Esophagus (tissue), 2 donors: ENCODE measurements around the gene SUGP1. TPM values are rescaled to one million over a fixed set of nuclear protein-coding genes. Genes with fewer than 3 reads are reported as not detected.

Experiments
- H3K27ac ChIP-seq, 2 donors: one replicate each; pipeline ENCODE4 v1.5.1; 2013; ENCODE audit warnings: low read depth in 2 of 2, mild to moderate bottlenecking in 2 of 2, inconsistent platforms in 1 of 2, low read length in 1 of 2, moderate library complexity in 1 of 2
- H3K27me3 ChIP-seq, 2 donors: one replicate each; pipeline ENCODE4 v1.6.1; 2013; ENCODE audit warnings: low read length in 2 of 2, control low read depth in 1 of 2, mild to moderate bottlenecking in 1 of 2; ENCODE audit not compliant: insufficient read depth in 2 of 2, control insufficient read depth in 1 of 2
- H3K36me3 ChIP-seq, 2 donors: one replicate each; pipeline ENCODE4 v1.6.1; 2013; ENCODE audit warnings: low read length in 1 of 2; ENCODE audit not compliant: control insufficient read depth in 2 of 2, insufficient read depth in 2 of 2
- H3K4me1 ChIP-seq, 2 donors: one replicate each; pipeline ENCODE4 v1.6.1; 2013; ENCODE audit warnings: low read length in 1 of 2; ENCODE audit not compliant: control insufficient read depth in 2 of 2, insufficient read depth in 2 of 2
- H3K4me3 ChIP-seq, 2 donors: one replicate each; pipeline ENCODE4 v1.5.1; 2013; ENCODE audit warnings: low read length in 2 of 2, mild to moderate bottlenecking in 2 of 2, low read depth in 1 of 2, moderate library complexity in 1 of 2
- H3K9me3 ChIP-seq, 2 donors: one replicate each; pipeline ENCODE4 v1.6.1; 2013; ENCODE audit warnings: mild to moderate bottlenecking in 2 of 2, low read depth in 1 of 2, low read length in 1 of 2, moderate library complexity in 1 of 2; ENCODE audit not compliant: control insufficient read depth in 2 of 2, insufficient read depth in 1 of 2
- WGBS, 2 donors: extraction: QIAGEN DNeasy Blood & Tissue Kit; methylation state at CpG; one replicate each; pipeline ENCODE4 v1.1.7; 2013; 5-methylcytosine and 5-hydroxymethylcytosine counted together
- polyA plus RNA-seq, 2 donors: library from polyadenylated mRNA; stranded (reverse); fragments of 200-250 nt; gene quantifications; one replicate each; pipeline ENCODE4 v1.2.3, GENCODE V29; 2013
- donor health status: healthy with polysubstance abuse.
- donor health status: Bipolar disorder and iron deficiency.

SUGP1 gene
- polyA plus RNA-seq, 2 donors, result 27.8 to 42.6 TPM

GRCh38 chr19:19271828-19272599, 48.3 kb downstream of the SUGP1 start:
- 85 to 88% methylated on average over 8 of the region's 8 CpGs for WGBS, 2 donors
- no peaks in the 10 kb centered on the region for H3K9me3 ChIP-seq
- no peak overlapping the region for H3K27ac ChIP-seq
- peaks cover 6 to 21% of the 10 kb centered on the region in 2 donors for H3K36me3 ChIP-seq
- peaks cover 0 to 2% of the 10 kb centered on the region in 2 donors for H3K4me1 ChIP-seq
- H3K4me3 ChIP-seq, result no peak overlapping the region
- H3K27me3 ChIP-seq, result no peaks in the 10 kb centered on the region

- H3K27ac ChIP-seq, result no peak overlapping the region
- peaks cover 5 to 11% of the 10 kb centered on the region in 2 donors for H3K36me3 ChIP-seq
- no peak overlapping the region for H3K4me3 ChIP-seq
- WGBS, 2 donors, result 88 to 96% methylated on average over 8 of the region's 8 CpGs
- H3K9me3 ChIP-seq, result no peaks in the 10 kb centered on the region
- H3K4me1 ChIP-seq, result peaks cover 0 to 2% of the 10 kb centered on the region in 2 donors
- no peaks in the 10 kb centered on the region for H3K27me3 ChIP-seq
These were observed 49.3 kb downstream of the SUGP1 start for GRCh38 chr19:19270749-19271571.

GRCh38 chr19:19269952-19270694, 50.2 kb downstream of the SUGP1 start:
- WGBS, 2 donors, result 77 to 78% methylated on average over 18 of the region's 18 CpGs
- no peak overlapping the region for H3K27ac ChIP-seq
- peaks cover 0 to 2% of the 10 kb centered on the region in 2 donors for H3K4me1 ChIP-seq
- H3K9me3 ChIP-seq, result no peaks in the 10 kb centered on the region
- H3K4me3 ChIP-seq, result no peak overlapping the region
- H3K36me3 ChIP-seq, result peaks cover 0 to 4% of the 10 kb centered on the region in 2 donors
- H3K27me3 ChIP-seq, result no peaks in the 10 kb centered on the region

- Histone ChIP-seq H3K4me1 (peaks cover 0 to 2% of the 10 kb centered on the region in 2 donors), H3K27me3 (no peaks in the 10 kb centered on the region), H3K4me3 (no peak overlapping the region), H3K27ac (no peak overlapping the region), H3K36me3 (no peaks in the 10 kb centered on the region), H3K9me3 (no peaks in the 10 kb centered on the region)
- WGBS, 2 donors, result 74 to 77% methylated on average over 10 of the region's 10 CpGs
These were observed 51.6 kb downstream of the SUGP1 start for GRCh38 chr19:19268453-19269385.

- WGBS, 2 donors, result 95 to 100% methylated on average over 3 of the region's 3 CpGs
- no peaks in the 10 kb centered on the region for H3K27me3 ChIP-seq
- no peak overlapping the region for H3K4me3 ChIP-seq
- H3K9me3 ChIP-seq, result no peaks in the 10 kb centered on the region
- no peaks in the 10 kb centered on the region for H3K4me1 ChIP-seq
- H3K27ac ChIP-seq, result no peak overlapping the region
- no peaks in the 10 kb centered on the region for H3K36me3 ChIP-seq
These were observed 53.0 kb downstream of the SUGP1 start for GRCh38 chr19:19267305-19267704.

- H3K4me1 ChIP-seq, result peaks cover 0 to 9% of the 10 kb centered on the region in 2 donors
- no peak overlapping the region for H3K4me3 ChIP-seq
- H3K27ac ChIP-seq, result no peak overlapping the region
- no peaks in the 10 kb centered on the region for H3K36me3 ChIP-seq
- WGBS, 2 donors, result 81% methylated on average over 7 of the region's 7 CpGs
- peaks cover 0 to 6% of the 10 kb centered on the region in 2 donors for H3K9me3 ChIP-seq
- peaks cover 0 to 6% of the 10 kb centered on the region in 2 donors for H3K27me3 ChIP-seq
These were observed 56.3 kb downstream of the SUGP1 start for GRCh38 chr19:19263886-19264487.

GRCh38 chr19:19262190-19263057, 57.9 kb downstream of the SUGP1 start:
- H3K27ac ChIP-seq, result no peak overlapping the region
- H3K36me3 ChIP-seq, result no peaks in the 10 kb centered on the region
- peaks cover 0 to 9% of the 10 kb centered on the region in 2 donors for H3K4me1 ChIP-seq
- no peak overlapping the region for H3K4me3 ChIP-seq
- 7 to 10% methylated on average over 28 to 31 of the region's 31 CpGs for WGBS, 2 donors
- peaks cover 0 to 6% of the 10 kb centered on the region in 2 donors for H3K27me3 ChIP-seq
- H3K9me3 ChIP-seq, result peaks cover 2 to 6% of the 10 kb centered on the region in 2 donors
